ENCODE data around the gene CNPY3. TPM values are rescaled to one million over a fixed set of nuclear protein-coding genes. Genes with fewer than 3 reads are reported as not detected.

The CNPY3 gene
- total RNA-seq, 3 donors from 2014 or later: 18.4 to 30.5 (median 23.5) TPM

GRCh38 chr6:42911171-42912021 lies 17.9 kb upstream of the CNPY3 start:
- intact Hi-C loops (cut with DNase I, micrococcal nuclease): no loop called here
- H3K9me3 ChIP-seq: no peaks in the 10 kb centered on the region
- no peak for DNase-seq
- ATAC-seq: no peak
- H3K36me3 ChIP-seq (ENCODE audit: low read depth): no peaks in the 10 kb centered on the region
- peaks cover 5% of the 10 kb centered on the region for H3K4me1 ChIP-seq (ENCODE audit: low read depth)
- H3K4me3 ChIP-seq: no peak overlapping the region
- no peak for TF ChIP-seq CTCF (IDR thresholded peaks at IDR 0.05)

- Histone ChIP-seq H3K9me3 (no peaks in the 10 kb centered on the region), H3K36me3 (ENCODE audit: low read depth) (no peaks in the 10 kb centered on the region), H3K4me1 (ENCODE audit: low read depth) (peaks cover 5% of the 10 kb centered on the region), H3K4me3 (no peak overlapping the region)
- DNase-seq: no peak
- ATAC-seq: no peak
- intact Hi-C loops (cut with DNase I, micrococcal nuclease): no loop called here
- TF ChIP-seq CTCF (IDR thresholded peaks at IDR 0.05): no peak
Observed at GRCh38 chr6:42914546-42914945, 14.7 kb upstream of the CNPY3 start.

- Histone ChIP-seq H3K36me3 (ENCODE audit: low read depth) (no peaks in the 10 kb centered on the region), H3K4me1 (ENCODE audit: low read depth) (peaks cover 5% of the 10 kb centered on the region), H3K9me3 (no peaks in the 10 kb centered on the region), H3K4me3 (no peak within 1 kb of the TSS)
- no peak for ATAC-seq
- intact Hi-C loops (cut with DNase I, micrococcal nuclease): no loop called here
- no peak for TF ChIP-seq CTCF (IDR thresholded peaks at IDR 0.05)
- DNase-seq: peak in 1 of 3 donors; percentile 22
Observed at GRCh38 chr6:42915732-42916131, 13.5 kb upstream of the CNPY3 start, which contains the start of gene PTCRA. Gene PTCRA, plus strand, starts transcription at chr6:42916053. Its CDS starts 17 bp downstream, at chr6:42916070.

- ATAC-seq (no peak), DNase-seq (no peak)
- intact Hi-C loops (cut with DNase I, micrococcal nuclease): no loop called here
- H3K4me1 ChIP-seq (ENCODE audit: low read depth): peaks cover 5% of the 10 kb centered on the region
- H3K36me3 ChIP-seq (ENCODE audit: low read depth): no peaks in the 10 kb centered on the region
- TF ChIP-seq CTCF (IDR thresholded peaks at IDR 0.05): no peak
- no peaks in the 10 kb centered on the region for H3K9me3 ChIP-seq
- no peak overlapping the region for H3K4me3 ChIP-seq
Observed at GRCh38 chr6:42916288-42916687, 13.0 kb upstream of the CNPY3 start.

GRCh38 chr6:42921801-42922200 lies 7.5 kb upstream of the CNPY3 start:
- intact Hi-C loops (cut with DNase I, micrococcal nuclease): no loop called here

More at GRCh38 chr6:42921801-42922200, 7.5 kb upstream of the CNPY3 start:
- Histone ChIP-seq H3K9me3 (no peaks in the 10 kb centered on the region), H3K36me3 (ENCODE audit: low read depth) (no peaks in the 10 kb centered on the region), H3K4me1 (ENCODE audit: low read depth) (no peaks in the 10 kb centered on the region), H3K4me3 (no peak overlapping the region)
- no peak for ATAC-seq
- TF ChIP-seq CTCF (IDR thresholded peaks at IDR 0.05): no peak
- DNase-seq: peak in 1 of 3 donors; percentile 2
